ENCODE measurements around the gene CST9.
"Not testable (repeated sequence)": the region's sequence is repeated elsewhere in the genome, so short reads cannot be mapped to it uniquely, and the experiment has no call there.

The CST9 gene

DNA sequence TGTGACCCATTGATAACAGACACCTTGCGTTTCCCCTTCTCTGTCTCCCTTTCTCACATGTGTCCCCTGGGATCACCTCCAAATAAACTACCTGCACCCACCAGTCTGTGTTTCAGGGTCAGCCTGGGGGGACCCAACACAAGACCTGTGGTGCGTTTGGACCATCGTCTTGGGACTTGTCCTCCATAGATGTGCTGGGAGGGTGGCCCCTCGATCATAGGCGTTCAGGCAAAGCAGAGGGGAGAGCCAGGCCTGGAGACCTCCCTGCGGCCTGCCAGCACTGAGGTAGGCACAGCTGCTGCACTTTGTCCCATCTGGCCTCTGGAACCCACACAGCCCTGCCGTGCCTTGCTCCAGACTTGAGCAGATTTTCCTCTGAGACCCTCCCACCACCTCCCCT lies 18.1 kb downstream of the CST9 start:
- no peak for DNase-seq (ENCODE audit: low read depth in 2 of 2)

DNA sequence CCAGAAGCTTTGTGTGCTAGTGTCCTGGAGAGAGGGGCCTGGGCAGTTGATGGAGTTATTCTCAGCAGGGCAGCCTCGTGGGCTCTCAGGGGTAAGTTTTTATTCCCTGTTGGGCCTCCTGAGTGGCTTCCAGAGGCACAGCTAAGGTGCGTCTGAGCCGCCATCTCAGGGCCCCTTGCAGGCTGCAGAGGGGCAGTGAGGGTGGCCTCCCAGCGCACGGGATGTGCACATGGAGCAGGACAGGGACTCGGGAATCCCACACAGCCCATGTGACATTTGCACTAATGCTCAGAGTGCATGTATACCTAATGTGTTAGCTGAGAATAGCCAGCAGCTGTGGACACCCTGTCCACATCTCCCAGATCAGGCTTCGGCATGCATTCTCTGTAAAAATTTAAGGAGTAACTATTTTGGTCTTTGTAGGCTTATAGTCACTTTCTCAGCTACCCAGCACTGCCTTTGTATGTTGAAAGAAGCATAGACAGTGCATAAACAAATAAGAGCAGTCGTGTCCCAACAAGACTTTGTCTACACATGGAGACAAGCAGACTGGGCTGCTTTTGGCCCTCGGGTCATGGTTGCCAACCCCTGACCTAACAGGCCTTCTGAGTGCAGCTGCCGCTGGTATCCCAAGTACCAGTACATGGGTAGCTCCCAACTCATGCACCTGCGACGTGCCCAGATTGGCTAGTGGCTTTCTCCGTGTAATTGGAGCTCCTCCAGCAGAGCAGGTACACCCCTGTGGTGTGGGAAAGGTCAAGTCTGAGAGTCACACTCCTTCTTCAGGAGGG lies 18.8 kb downstream of the CST9 start:
- DNase-seq (ENCODE audit: low read depth in 2 of 2) = no peak

DNA sequence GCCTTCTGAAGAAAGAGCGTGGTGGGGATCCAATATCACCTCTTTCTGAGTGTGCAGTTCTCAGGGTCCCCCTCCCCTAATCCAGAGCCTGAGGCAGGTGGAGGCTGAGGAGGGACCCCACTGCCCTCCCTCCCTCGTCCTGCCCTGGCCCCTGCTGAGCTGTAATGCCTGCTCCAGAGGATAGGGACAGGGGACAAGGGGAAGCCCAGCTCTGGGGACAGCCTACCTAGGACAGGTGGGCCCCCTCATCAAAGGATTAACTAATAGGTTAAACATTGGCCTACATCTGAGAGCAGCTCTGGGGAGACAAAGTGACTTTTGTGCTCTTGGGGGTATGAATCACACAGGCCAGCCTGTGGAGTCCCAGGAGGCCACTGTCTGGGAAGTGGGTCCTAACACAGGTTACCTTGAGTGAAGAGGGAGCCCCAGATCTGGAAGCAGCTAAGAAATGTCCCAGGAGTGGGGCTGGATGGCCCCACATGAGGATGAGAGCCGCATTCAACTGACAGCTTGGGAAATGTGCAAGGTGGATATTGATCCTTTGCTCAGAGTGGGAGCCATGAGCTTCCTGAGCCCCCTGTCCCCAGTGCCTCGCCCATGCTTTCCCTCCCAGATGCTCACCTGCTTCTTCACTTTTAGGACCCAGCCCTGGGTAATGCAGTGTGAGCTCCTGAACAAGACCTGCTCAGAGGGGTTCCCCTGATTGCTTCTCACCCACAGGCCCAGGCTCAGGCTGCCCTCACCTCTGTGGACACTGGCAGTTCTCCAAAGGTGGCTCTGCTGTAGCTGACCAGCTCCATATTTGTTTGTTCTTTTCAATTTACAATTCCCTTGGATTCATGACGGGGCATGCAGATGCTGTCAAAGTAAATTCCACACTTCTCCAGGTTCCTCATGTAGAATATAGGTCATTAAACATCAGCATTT lies 19.6 kb downstream of the CST9 start:
- DNase-seq (ENCODE audit: low read depth in 2 of 2) = no peak

DNA sequence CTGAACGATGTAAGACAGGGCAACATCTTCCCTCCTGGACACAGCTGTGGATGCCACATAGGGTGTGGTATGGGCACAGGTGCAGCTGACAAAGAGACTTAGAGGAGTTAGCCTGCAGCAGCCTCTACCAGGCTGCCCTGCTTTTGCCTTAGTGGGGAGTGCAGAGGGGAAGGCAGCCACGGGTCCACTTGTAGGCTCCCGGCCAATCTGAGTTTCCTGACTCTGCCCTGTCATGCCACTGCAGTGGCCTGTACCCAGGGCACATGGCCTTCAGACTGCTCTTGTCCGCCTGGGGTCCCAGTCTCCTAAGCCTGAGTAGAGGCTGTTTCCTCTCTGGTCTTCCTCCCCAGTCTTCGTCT lies 20.3 kb downstream of the CST9 start:
- DNase-seq (ENCODE audit: low read depth in 2 of 2) = no peak

DNA sequence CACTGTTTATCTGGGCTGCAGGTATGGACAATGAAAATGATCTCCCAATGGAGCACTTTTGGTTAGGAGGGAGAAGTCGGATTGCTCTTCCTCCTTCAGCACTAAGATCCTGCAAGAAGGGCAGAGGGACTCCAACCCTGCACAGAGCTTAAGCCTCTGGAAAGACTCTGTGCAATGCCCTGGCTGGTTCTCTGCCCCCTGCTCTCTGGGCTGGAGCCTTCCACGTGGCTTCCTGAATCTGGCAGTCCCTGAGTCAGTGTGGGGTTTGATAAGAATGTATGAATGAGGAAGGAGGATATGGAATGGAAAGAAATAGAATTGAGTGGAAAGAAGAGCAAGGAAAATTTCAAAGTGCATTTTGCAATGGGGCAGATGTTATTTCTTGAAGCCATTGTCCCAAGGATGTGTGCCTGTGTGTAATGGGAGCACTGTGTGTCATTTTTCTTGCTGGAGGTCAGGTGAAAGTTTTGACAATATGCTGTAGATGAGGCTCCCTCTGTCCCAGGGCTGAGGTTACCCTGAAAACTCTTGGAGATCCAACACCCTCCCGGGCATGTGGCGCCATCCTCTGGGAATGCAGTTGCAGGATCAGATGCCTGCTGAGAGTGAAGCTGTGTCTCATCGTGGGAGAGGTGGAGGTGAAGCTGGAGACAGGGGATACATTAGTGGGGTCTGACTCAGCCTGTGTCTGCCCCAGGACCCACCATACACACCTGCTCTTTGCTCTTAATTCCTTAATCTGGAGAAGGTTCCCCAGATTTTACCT lies 21.1 kb downstream of the CST9 start:
- no peak for DNase-seq (ENCODE audit: low read depth in 2 of 2)

DNA sequence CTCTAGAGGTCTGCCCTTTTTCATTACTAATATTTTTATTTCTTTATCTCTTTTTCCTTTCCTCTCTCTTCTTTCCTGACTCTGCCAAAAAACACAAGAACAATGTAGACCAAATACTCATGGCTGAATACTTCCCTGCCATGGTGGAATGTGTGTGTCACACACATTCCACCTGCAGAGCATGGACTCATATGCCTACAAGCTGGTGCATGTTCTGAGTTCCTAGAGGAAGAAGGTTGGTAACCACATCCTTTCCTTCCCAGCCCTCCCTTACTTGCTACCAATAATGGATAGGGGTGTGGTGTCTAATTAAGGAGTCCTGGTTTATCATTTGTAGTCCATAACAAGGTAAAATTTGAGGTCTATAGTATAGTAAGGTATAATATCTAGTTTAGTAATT lies 22.2 kb downstream of the CST9 start:
- DNase-seq (ENCODE audit: low read depth in 2 of 2) = no peak

DNA sequence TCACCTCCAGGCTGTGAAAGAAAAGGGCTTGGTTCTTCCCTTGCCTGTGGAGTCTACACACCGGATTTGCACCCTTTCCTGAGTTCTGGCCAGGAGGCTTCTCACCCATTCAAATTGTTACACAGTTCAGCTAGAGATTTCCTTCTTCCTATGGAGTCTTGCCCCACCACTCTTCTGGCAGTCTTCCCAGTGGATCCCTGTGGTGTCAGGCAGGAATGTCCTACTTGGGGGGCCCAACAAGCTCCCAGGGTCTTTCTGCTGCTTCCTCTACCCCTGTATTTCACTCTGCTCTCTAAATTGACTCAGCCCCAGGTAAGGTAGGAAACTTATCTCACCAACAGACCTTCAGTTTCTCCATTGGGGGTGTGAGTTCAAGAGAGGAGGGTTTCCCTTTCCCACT lies 23.4 kb downstream of the CST9 start:
- DNase-seq (ENCODE audit: low read depth in 2 of 2) = no peak

DNA sequence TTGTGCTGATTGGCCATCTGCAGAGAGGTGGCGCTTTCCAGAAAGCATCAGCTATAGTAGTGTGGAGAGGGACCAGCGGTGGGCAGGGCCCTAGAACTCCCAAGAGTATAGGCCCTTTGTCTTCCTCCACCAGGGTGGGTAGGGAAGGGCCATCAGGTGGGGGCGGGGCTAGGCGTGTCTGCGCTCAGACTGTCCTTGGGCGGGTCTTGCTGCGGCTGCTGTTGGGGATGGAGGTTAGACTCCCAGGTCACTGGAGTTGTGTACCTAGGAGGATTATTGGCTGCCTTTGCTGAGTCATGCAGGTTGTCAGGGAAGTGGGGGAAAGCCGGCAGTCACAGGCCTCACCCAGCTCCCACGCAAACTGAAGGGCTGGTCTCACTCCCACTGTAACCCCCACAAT lies 23.9 kb downstream of the CST9 start:
- not testable (repeated sequence) for DNase-seq (ENCODE audit: low read depth in 2 of 2)

DNA sequence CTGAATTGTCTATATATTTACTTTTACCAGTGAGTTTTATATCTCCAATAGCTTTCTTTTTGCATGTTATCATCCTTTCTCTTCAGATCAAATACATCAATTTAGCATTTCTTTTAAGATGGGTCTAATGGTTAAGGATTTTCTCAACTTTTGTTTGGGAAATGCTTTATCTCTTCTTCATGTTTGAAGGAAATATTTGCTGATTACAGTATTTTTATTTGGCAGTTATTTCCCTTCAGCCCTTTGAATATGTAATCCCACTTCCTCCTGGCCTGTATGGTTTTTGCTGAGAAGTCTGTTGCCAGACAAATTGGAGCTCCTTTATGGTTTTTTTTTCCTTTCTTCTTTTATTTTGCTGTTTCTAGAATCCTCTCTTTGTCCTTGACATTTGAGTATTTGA lies 30.7 kb downstream of the CST9 start:
- DNase-seq (ENCODE audit: low read depth in 2 of 2) = no peak

DNA sequence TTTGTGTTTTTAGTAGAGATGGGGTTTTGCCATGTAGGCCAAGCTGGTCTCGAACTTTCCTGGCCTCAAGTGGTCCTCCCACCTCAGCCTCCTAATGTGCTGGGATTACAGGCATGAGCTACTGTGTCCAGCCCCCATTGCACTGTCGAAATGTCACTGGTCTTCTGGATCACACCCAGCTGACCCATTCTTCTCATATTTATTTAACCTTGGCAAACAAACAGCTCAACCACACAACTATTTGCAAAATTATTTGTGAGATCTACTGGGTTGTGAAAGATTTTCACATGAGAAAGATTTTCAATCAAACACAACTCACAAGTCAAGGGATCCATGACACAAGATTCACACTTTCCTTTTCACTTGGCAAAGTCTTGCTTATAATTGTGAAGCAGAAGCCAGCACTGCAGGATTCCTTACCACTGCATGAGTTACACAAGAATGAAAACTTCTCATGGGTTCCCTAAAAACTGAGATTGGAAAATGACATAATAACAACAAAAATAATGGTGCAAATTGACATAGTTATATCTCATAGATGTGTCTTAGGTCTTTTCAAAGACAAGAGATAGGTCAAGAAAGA lies 35.4 kb downstream of the CST9 start:
- no peak for DNase-seq (ENCODE audit: low read depth in 2 of 2)

DNA sequence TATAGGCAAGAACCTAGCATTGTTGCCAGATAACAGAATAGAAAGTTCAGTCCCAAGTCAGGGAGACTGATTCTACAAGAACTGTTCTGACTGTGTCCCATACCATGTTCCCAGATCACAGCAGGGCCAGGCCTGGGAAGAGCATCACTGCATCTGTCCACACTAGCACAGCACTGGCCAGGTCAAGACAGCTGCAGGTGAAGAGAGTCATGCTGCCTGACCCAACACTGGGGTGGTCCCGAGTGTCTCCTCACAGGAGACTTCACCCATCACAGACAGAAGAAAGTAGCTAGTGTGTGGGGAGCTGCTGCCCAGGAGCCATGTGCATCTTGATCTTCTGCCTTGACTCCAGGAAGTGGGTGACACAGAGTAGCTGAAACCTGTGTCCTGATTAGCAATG lies 36.1 kb downstream of the CST9 start:
- no peak for DNase-seq (ENCODE audit: low read depth in 2 of 2)

DNA sequence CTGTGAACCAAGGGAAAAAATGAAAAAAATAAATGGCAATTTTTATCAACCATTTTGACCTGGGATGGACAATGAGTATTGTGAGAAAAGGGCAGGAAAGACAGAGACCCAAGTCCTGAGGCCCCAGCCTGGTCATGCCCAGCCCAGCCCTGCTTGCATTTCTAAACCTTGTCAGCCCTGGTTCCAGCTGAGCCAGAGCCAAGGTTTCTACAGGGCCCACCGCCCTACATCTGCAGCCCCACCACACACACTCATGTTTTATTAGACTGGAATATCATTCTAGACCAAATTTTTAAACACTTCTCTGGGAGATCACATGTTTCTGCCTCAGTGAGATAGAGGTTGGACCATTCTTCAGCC lies 36.8 kb downstream of the CST9 start:
- DNase-seq (ENCODE audit: low read depth in 2 of 2) = no peak

DNA sequence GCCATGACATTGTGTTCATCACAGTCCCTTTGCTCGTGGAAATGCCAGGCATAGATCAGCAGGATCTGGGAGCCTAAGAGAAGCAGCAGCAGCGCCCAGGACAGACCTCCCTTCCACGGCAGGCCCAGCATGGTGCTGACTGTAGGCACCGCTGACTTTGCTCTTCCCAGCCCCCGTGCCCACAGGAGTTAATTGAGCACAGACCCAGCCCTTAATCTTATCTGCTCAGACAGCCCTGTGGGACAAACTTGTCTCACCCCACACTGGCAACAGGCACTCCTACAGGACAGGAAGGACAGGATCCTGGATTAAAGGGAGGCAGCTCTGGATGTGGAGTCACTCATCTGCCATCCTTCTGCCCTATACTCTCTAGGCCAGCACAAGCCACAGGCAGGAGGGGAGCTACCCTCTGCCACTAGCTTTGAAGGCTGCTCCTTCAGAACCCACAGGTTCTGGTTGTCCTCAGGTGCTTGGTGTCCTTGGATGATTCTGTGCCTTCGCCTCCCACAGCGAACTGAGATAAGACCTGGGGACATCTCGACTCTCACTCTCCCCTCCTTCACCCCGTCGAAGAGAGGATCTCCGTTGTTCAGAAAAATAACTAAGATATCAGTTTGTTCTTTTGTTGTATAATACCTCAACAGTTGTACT lies 37.3 kb downstream of the CST9 start, which contains the start of gene CST9L:
TSS of gene CST9L (minus strand) at position 165 of the 651 bp plus-strand sequence. CDS start at position 131, 34 bp downstream.
- no peak for DNase-seq (ENCODE audit: low read depth in 2 of 2)

DNA sequence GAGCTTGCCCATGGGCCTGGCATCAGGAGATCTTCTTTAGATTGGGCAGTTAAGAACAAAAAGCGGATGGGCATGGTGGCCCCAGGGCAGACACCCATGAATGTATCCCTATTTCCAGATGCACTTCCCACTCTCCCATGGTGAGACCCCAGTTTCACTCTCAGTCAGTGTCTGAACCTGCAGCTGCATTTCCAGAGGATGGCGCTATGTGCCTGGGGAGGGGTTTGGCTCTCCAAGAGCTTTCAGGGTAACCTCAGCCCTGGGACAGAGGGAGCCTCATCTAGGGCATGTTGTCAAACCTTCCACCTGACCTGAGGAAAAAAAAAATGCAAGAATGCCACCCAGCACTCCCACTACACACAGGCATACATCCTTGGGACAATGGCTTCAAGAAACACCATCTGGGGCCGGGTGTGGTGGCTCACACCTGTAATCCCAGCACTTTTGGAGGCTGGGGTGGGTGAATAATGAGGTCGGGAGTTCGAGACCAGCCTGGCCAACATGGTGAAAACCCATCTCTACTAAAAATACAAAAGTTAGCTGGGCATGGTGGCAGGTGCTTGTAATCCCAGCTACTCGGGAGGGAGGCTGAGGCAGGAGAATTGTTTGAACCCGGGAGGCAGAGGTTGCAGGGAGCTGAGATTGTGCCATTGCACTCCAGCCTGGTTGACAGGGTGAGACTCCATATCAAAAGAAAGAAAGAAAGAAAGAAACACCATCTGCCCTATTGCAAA lies 39.4 kb downstream of the CST9 start:
- no peak for DNase-seq (ENCODE audit: low read depth in 2 of 2)

DNA sequence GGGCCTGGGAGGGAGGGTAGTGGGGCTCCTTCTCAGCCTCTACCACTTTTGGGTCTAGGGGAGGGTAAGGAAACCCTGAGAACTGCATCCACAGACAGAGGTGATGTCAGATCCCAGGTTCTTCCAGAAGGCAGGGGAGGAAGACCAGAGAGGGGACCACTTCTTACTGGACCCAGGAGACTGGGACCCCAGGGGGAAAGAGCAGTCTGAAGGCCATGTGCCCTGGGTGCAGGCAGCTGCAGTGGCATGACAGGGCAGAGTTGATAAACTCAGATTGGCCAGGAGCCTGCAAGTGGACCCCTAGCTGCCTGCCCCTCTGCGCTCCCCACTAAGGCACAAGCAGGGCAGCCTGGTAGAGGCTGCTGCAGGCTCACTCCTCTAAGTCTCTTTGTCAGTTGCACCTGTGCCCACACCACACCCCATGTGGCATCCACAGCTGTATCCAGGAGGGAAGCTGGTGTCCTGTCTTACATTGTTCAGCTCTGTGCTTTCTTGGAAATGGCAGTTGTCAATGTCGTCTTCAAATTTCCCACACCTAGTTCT lies 40.1 kb downstream of the CST9 start:
- no peak for DNase-seq (ENCODE audit: low read depth in 2 of 2)

DNA sequence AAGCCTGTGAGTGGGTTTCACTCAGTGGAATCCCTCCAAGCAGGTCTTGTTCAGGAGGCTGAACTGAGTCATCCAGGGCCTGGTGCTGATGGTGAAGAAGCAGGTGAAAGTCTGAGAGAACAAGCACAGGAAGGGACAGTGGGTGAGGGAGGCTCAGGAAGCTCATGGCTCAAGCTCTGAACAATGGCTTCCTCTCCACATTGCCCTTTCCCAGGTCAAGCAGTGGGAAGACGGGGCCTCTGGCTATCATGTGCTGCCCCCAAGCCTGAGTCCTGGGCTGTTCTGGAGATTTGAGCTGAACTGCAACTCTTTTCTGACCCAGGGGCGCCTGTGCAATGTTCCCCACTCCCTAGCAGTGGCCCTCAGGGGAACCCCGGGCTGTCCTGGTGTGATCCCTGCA lies 40.8 kb downstream of the CST9 start:
- no peak for DNase-seq (ENCODE audit: low read depth in 2 of 2)

DNA sequence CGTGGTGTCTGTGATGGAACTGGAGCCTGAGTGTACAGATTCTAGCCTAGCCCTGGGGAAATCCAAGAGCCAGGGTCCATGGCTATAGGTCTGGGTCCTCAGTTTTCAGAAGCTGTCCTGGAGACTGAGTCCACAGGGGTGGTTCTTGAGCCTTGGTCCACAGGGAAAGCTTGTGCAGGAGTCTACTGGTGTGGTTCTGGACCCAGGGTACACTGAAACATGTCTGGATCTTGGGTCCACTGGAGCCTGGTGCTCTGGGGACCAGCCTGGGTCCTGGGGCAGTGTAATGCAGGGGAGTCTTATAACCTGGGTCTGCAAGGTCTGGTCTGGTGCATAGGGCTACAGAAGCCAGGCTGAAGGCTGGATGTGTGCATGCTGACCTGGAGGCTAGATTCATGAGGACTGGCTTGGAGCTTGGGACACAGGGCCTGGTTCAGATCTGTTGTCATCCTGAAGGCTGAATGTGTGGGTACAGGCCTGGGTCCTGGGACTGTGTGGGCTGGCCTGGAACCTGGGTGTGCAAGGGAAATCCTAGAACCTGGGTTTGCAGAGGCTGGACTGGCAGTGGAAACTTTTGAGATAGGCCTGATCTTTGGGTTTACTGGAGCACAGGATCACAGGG lies 42.9 kb downstream of the CST9 start:
- no peak for DNase-seq (ENCODE audit: low read depth in 2 of 2)

DNA sequence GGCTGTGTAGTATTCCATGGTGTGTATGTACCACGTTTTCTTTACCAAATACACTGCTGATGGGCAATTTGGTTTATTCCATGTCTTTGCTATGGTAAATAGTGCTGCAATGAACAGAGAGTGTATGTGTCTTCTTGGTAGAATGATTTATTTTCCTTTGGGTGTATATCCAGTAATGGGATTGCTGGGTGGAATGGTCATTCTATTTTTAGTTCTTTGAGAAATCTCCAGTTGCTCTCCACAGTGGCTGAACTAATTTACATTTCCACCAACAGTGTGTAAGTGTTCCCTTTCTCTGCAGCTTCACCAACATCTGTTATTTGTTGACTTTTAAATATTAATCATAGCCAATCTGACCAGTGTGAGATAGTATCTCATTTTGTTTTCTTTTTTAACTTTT lies 51.3 kb downstream of the CST9 start:
- DNase-seq (ENCODE audit: low read depth in 2 of 2) = no peak
